ENCODE data around the gene FERMT1.

FERMT1 gene

DNA sequence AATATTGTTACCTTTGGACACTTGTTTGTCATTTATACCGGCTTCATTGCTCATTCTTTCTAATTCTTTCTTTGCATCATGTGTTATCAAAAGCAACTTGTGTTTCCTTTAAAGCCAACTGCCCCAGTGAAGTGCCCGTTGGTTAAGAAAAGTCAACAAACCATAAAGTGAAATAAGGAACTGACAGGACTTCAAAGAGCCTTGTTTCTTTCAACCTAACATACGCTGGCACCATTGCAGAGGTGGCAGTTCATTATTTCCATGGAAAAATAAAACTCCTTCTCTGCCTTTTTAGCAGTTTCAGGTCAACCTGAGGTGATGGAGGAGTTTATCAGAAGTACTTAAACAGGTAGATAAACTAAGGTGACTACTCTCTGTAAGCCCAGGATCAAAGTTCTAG is 28.8 kb downstream of the FERMT1 start:
- DNase-seq (ENCODE audit: low read depth) = no peak
- TF ChIP-seq CTCF (conservative IDR thresholded peaks at IDR 0.05; ENCODE audit: low read length) = no peak
- H3K4me3 ChIP-seq (ENCODE audit: low read length) = no peak overlapping the region

- no peak overlapping the region for H3K4me3 ChIP-seq (ENCODE audit: low read length)
- no peak for TF ChIP-seq CTCF (conservative IDR thresholded peaks at IDR 0.05; ENCODE audit: low read length)
- DNase-seq (ENCODE audit: low read depth) = no peak
Observed at GRCh38 chr20:6091661-6092060, 31.2 kb downstream of the FERMT1 start.

- no peak overlapping the region for H3K4me3 ChIP-seq (ENCODE audit: low read length)
- TF ChIP-seq CTCF (conservative IDR thresholded peaks at IDR 0.05; ENCODE audit: low read length) = no peak
- peak; percentile 3 for DNase-seq (ENCODE audit: low read depth)
Observed at GRCh38 chr20:6086868-6087267, 36.0 kb downstream of the FERMT1 start.

GRCh38 chr20:6083926-6084325 is 38.9 kb downstream of the FERMT1 start:
- TF ChIP-seq CTCF (conservative IDR thresholded peaks at IDR 0.05; ENCODE audit: low read length) = no peak
- no peak overlapping the region for H3K4me3 ChIP-seq (ENCODE audit: low read length)
- no peak for DNase-seq (ENCODE audit: low read depth)

DNA sequence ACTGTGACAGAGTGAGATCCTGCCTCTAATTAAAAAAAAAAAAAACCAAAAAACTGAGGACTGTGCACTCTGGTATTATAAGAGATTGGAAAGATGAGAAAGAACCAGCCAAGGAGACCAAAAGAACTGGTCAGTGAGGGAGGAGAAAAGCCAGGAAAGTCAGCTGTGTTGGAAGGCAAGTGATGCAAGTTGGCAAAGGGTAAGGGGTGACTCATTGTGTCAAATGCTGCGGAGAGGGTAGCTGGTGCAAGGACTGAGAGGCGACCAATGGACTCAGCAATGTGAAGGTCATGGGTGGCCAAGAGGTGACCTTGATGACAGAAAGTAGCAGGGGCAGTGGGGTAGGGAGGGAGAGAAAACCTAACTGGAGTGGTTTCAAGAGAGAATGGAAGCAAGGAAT is 41.6 kb downstream of the FERMT1 start:
- peak; percentile 69 for DNase-seq (ENCODE audit: low read depth)
- no peak for TF ChIP-seq CTCF (conservative IDR thresholded peaks at IDR 0.05; ENCODE audit: low read length)
- H3K4me3 ChIP-seq (ENCODE audit: low read length) = no peak overlapping the region

DNA sequence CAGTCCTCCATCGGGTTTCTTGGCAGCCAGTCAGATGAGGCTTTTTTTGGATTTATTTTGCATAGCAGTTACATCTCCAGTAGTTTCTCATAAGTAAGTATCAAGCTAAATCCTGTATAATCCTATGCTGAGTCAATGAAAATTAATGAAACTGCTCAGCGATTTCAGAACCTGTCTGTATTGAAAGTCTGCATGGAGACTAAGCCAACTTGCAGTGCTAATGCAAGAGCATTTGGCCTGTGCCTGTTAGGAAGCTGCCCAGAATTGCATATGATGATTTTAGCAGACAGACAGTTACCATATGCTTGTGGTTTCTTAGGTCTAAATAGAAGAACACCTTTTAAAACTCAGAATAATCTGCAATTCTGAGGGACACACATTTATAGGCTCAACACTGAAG is 43.8 kb downstream of the FERMT1 start:
- no peak overlapping the region for H3K4me3 ChIP-seq (ENCODE audit: low read length)
- DNase-seq (ENCODE audit: low read depth) = no peak
- no peak for TF ChIP-seq CTCF (conservative IDR thresholded peaks at IDR 0.05; ENCODE audit: low read length)

DNA sequence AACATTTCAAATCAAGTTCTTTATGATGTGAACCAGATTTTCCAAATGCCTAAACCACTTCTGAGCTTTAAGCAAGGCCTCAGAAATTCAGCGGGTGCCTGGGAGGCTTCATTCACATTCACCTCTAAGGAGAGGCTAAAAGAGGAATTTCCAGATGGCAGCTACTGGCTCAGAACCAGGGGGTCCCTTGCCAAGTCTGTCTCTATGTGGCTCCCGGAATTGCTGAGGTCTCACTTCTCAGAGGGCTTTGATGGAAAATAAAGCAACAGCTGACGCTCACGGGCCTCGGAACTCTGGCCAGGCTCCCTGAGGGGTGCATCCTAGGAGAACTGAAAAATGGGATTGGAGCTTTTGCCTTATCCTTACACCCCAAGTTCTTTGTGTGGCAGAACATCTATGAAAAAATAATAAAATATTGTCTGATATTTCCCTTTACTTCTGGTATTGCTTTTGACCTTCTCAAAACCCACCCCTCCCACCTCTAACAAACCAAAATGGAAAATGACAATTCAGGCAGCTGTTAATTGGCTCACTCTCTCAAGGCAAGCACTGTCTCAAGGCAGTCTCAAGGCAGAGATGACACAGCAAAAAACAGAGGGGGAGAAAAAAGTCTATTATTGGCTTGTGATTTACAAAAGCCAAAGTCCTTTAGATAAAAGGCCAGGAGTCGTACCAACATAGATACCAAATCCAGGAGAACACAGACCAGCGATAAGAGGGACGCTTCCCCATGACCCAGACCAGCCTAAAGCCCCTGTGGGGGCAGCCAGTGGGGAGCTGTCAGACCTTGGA is 47.2 kb downstream of the FERMT1 start:
- DNase-seq (ENCODE audit: low read depth) = peak; percentile 62
- H3K4me3 ChIP-seq (ENCODE audit: low read length) = no peak overlapping the region
- no peak for TF ChIP-seq CTCF (conservative IDR thresholded peaks at IDR 0.05; ENCODE audit: low read length)
